Liver (tissue), 3 donors: ENCODE data around the gene RHEX.

ENCODE experiments used
- ATF3 ChIP-seq: IDR thresholded peaks from 2 replicates; pipeline ENCODE4 v1.6.1; 2016; ENCODE audit warnings: antibody characterized with exemption
- CTCF ChIP-seq: fragments of 150-350 bp; IDR thresholded peaks from 2 replicates; pipeline ENCODE4 v1.5.1; 2017; ENCODE audit warnings: improper control_type of control experiment, low read depth, low read length; ENCODE audit not compliant: missing input control
- HNF4A ChIP-seq, 2 donors: conservative IDR thresholded peaks; 2 replicates each; pipeline ENCODE4 v1.6.1; 2016; ENCODE audit warnings: antibody characterized with exemption in 2 of 2, mild to moderate bottlenecking in 2 of 2
- JUND ChIP-seq, 2 donors: IDR thresholded peaks; 2 replicates each; pipeline ENCODE4 v1.6.1; 2016; ENCODE audit warnings: antibody characterized with exemption in 2 of 2
- MAX ChIP-seq: IDR thresholded peaks from 2 replicates; pipeline ENCODE4 v1.6.1; 2016; ENCODE audit warnings: antibody characterized with exemption
- RAD21 ChIP-seq, 2 donors: IDR thresholded peaks; 2 replicates each; pipeline ENCODE4 v1.6.1; 2016; ENCODE audit warnings: antibody characterized with exemption in 2 of 2, mild to moderate bottlenecking in 2 of 2
- TAF1 ChIP-seq: conservative IDR thresholded peaks from 2 replicates; pipeline ENCODE4 v1.6.1; 2016; ENCODE audit warnings: antibody characterized with exemption, mild to moderate bottlenecking
- donor health status: healthy.
- donor health status: healthy.

- TF ChIP-seq MAX (no peak), TAF1 (no peak), CTCF (no peak), ATF3 (no peak), HNF4A (conservative IDR thresholded peaks at IDR 0.05) (no peak), JUND (IDR thresholded peaks at IDR 0.05) (no peak), RAD21 (IDR thresholded peaks at IDR 0.05) (no peak)
Observed at GRCh38 chr1:206050655-206051235, 2.2 kb upstream of the RHEX start.
